ENCODE measurements around the gene OR1I1.

DNA sequence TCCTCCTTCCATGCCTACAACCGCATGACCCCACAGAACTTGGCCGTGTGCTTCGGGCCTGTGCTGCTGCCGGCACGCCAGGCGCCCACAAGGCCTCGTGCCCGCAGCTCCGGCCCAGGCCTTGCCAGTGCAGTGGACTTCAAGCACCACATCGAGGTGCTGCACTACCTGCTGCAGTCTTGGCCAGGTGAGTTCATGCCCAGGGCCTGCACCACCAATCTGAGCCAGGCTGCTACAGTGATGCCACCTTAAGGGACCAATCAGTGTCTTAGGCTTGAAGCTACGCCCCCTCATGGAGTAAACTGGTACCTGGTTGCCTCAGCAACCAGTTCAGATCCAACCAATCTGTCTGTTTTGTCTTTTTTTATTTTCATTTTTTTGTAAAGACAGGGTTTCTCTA, 30.4 kb downstream of the OR1I1 start:
- no peak for TF ChIP-seq CTCF (IDR thresholded peaks at IDR 0.05)
- TF ChIP-seq EZH2 (IDR thresholded peaks at IDR 0.05), result no peak
- TF ChIP-seq EZH2phosphoT487 (IDR thresholded peaks at IDR 0.05), result no peak
